ENCODE measurements around the gene CPT1C.

DNA sequence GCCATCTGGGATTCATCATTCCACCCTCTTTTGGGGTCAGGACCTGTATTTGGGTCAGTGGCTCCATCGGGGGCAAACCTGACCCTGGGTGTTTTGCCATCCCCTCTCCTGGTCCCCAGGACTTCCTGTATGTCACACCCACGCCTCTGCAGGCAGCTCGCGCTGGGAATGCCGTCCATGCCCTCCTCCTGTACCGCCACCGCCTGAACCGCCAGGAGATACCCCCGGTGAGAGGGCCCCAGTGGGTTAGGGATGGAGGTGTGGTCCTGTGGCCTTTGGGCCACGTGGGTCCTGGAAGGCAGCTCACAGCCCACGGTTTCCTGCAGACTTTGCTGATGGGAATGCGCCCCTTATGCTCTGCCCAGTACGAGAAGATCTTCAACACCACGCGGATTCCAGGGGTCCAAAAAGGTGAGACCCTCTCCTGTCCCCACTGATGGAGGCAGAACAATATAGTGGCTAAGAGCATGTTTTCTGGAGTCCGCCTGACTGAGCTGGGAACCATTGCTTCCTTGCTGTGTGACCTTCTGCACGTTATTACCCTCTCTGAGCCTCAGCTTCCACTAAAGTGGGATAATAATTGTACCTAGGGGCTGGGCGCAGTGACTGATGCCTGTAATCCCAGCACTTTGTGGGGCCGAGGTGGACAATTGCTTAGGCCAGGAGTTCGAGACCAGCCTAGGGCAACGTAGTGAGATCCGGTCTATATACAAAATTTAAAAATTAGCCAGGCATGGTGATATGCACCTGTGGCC, 14.1 kb downstream of the CPT1C start:
- TF ChIP-seq, protein P1, sequence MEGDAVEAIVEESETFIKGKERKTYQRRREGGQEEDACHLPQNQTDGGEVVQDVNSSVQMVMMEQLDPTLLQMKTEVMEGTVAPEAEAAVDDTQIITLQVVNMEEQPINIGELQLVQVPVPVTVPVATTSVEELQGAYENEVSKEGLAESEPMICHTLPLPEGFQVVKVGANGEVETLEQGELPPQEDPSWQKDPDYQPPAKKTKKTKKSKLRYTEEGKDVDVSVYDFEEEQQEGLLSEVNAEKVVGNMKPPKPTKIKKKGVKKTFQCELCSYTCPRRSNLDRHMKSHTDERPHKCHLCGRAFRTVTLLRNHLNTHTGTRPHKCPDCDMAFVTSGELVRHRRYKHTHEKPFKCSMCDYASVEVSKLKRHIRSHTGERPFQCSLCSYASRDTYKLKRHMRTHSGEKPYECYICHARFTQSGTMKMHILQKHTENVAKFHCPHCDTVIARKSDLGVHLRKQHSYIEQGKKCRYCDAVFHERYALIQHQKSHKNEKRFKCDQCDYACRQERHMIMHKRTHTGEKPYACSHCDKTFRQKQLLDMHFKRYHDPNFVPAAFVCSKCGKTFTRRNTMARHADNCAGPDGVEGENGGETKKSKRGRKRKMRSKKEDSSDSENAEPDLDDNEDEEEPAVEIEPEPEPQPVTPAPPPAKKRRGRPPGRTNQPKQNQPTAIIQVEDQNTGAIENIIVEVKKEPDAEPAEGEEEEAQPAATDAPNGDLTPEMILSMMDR (IDR thresholded peaks at IDR 0.05) = no peak
- TF ChIP-seq POLR2AphosphoS5 (IDR thresholded peaks at IDR 0.05) = no peak

All from upper lobe of left lung (tissue), 4 donors.